ENCODE measurements around the gene MSMB.
"Not testable (repeated sequence)": the region's sequence is repeated elsewhere in the genome, so short reads cannot be mapped to it uniquely, and the experiment has no call there.

- not testable (repeated sequence) for TF ChIP-seq CTCF, POLR2A (IDR thresholded peaks at IDR 0.05)
These were observed 41.3 kb upstream of the MSMB start for GRCh38 chr10:46087381-46087780.

All from body of pancreas (tissue), 4 donors.